Measurements from ENCODE around the gene PRKAR2A. TPM values are rescaled to one million over a fixed set of nuclear protein-coding genes. Genes with fewer than 3 reads are reported as not detected.
A peak's percentile ranks its signal among the peaks of the same experiment; 100 is the strongest.

Gene PRKAR2A
- total RNA-seq, 2 experiments from 2014 or later, result 18.5 to 21.7 TPM

DNA sequence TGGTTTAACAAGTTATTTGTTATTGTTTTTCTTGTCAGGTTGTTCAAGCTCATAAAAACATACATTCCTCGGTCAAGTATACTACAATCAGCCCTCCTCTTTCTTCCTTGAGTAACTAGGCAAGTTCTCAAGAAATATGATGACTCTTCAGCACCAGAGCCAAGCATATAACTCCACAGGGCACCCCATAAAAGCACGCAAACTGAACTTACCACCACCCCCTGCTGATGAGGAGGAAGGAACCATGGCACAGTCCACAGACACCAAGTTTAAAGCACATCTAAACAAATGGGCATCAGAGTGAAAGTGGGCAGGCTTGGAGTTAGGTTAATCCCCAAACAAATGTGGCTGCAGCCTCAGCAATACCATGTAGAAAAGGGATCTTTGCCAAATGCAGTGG lies 135.9 kb downstream of the PRKAR2A start:
- H3K4me3 Mint-ChIP-seq, result no peak overlapping the region
- no peaks in the 10 kb centered on the region for H3K9me3 Mint-ChIP-seq
- no peak for DNase-seq
- intact Hi-C loops (cut with micrococcal nuclease), result no loop called here
- H3K36me3 Mint-ChIP-seq (ENCODE audit: low read depth), result peaks cover 15% of the 10 kb centered on the region
- CTCF ChIA-PET, result no interaction called here
- no peak overlapping the region for H3K27ac Mint-ChIP-seq
- H3K4me1 Mint-ChIP-seq (ENCODE audit: low read depth), result peaks cover 61% of the 10 kb centered on the region
- no peaks in the 10 kb centered on the region for H3K27me3 Mint-ChIP-seq (ENCODE audit: low read depth)

DNA sequence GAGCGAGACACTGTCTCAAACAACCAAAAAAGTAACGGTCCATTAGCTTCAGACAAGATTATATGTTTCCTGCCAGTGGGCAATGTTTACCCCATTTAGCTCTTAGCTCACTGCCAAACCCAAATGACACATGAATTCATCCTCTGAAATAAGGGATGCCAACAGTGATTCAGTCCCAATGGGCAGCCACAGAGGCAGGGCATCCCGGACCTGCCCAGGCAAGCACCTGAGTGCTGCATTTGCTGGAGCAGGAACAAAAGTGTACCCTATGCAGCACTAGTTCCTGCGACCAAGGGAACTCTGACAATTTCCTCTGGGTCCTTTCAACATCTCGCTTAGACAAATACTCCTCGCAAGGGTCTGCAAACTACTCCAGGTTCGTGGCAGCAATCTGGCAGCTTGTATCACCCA lies 138.6 kb downstream of the PRKAR2A start:
- intact Hi-C loops (cut with micrococcal nuclease), result no loop called here
- Mint-ChIP-seq H3K27me3 (ENCODE audit: low read depth) (no peaks in the 10 kb centered on the region), H3K4me3 (no peak overlapping the region), H3K36me3 (ENCODE audit: low read depth) (peaks cover 14% of the 10 kb centered on the region), H3K4me1 (ENCODE audit: low read depth) (peaks cover 50% of the 10 kb centered on the region), H3K9me3 (no peaks in the 10 kb centered on the region), H3K27ac (peak overlapping the region; percentile 72)
- CTCF ChIA-PET, result interaction anchor here (1.0 to 1.4 kb wide), 2 partner anchors 21 to 25 kb away, joined by 3 read pairs; no protein-coding TSS in a partner anchor
- DNase-seq, result no peak

DNA sequence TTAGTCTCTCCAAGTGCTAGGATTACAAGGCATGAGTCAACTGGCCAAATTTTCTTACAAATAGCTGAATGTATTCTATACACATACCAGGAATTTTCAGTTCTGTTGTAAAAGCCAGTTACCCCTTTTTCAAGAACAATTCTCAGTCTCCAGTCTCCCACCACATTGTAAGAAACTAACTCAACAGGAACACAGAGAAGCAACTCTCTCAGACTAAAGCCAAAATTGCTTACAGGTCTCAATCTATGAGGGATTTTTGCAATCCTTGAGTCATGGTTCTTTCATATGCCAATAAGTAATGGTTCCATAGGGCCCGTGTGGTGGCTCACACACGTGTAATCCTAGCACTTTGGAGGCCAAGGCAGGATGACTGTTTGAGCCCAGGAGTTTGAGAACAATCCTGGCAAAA lies 139.2 kb downstream of the PRKAR2A start:
- CTCF ChIA-PET, result interaction anchor here (1.0 kb wide), 1 partner anchor 24 kb away, joined by 3 read pairs; no protein-coding TSS in a partner anchor
- Mint-ChIP-seq H3K36me3 (ENCODE audit: low read depth) (peaks cover 15% of the 10 kb centered on the region), H3K9me3 (no peaks in the 10 kb centered on the region), H3K27ac (peak overlapping the region; percentile 72), H3K4me1 (ENCODE audit: low read depth) (peaks cover 53% of the 10 kb centered on the region), H3K27me3 (ENCODE audit: low read depth) (no peaks in the 10 kb centered on the region), H3K4me3 (no peak overlapping the region)
- no peak for DNase-seq
- intact Hi-C loops (cut with micrococcal nuclease), result no loop called here

DNA sequence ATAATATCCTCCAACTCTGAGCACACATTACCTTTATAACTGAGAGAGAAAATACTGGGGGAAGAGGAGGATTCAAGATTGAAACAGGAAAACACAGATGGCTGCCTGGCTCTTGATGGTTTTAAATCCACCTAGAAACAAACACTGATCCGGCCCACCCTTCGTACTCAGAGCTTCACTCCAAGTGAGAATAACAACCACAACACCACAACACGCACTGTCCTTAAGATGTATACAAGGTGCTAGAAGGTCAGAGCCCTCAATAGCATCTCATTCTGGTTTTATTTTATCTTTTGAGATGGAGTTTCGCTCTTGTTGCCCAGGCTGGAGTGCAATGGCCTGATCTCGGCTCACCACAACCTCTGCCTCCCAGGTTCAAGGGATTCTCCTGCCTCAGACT lies 140.5 kb downstream of the PRKAR2A start:
- CTCF ChIA-PET, result no interaction called here
- Mint-ChIP-seq H3K4me1 (ENCODE audit: low read depth) (peaks cover 57% of the 10 kb centered on the region), H3K36me3 (ENCODE audit: low read depth) (peaks cover 15% of the 10 kb centered on the region), H3K4me3 (no peak overlapping the region), H3K27ac (no peak overlapping the region), H3K9me3 (no peaks in the 10 kb centered on the region), H3K27me3 (ENCODE audit: low read depth) (no peaks in the 10 kb centered on the region)
- intact Hi-C loops (cut with micrococcal nuclease), result no loop called here
- DNase-seq, result no peak

DNA sequence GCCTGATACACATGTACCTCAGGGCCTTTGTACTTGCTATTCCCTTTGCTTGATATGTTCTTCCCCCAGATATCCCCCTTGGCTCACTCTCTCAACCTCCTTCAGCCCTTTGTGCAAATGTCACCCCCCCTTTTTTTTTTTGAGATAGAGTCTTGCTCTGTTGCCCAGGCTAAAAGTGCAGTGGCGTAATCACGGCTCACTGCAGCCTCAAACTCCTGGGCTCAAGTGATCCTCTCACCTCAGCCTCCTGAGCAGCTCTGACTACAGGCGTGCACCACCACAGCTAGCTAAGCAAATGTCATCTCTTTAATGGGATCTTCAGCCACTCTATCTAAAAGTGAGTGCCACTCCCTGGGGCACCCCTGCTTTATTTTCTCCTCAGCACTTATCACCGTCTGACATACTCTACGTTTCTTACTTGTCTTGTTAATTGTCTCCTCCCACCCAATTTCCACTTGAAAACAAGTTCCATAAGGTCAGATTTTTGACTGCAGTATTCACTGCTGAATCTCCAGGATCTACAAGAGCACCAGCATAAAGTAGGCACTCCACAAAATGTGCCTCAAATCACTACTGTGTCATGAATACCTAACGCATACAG lies 145.3 kb downstream of the PRKAR2A start:
- no peaks in the 10 kb centered on the region for H3K9me3 Mint-ChIP-seq
- no peak overlapping the region for H3K4me3 Mint-ChIP-seq
- no peak overlapping the region for H3K27ac Mint-ChIP-seq
- no peaks in the 10 kb centered on the region for H3K27me3 Mint-ChIP-seq (ENCODE audit: low read depth)
- H3K36me3 Mint-ChIP-seq (ENCODE audit: low read depth), result peaks cover 11% of the 10 kb centered on the region
- CTCF ChIA-PET, result interaction anchor here (1.0 kb wide), 1 partner anchor 16 kb away, joined by 3 read pairs; no protein-coding TSS in a partner anchor
- peaks cover 34% of the 10 kb centered on the region for H3K4me1 Mint-ChIP-seq (ENCODE audit: low read depth)
- intact Hi-C loops (cut with micrococcal nuclease), result no loop called here
- no peak for DNase-seq

DNA sequence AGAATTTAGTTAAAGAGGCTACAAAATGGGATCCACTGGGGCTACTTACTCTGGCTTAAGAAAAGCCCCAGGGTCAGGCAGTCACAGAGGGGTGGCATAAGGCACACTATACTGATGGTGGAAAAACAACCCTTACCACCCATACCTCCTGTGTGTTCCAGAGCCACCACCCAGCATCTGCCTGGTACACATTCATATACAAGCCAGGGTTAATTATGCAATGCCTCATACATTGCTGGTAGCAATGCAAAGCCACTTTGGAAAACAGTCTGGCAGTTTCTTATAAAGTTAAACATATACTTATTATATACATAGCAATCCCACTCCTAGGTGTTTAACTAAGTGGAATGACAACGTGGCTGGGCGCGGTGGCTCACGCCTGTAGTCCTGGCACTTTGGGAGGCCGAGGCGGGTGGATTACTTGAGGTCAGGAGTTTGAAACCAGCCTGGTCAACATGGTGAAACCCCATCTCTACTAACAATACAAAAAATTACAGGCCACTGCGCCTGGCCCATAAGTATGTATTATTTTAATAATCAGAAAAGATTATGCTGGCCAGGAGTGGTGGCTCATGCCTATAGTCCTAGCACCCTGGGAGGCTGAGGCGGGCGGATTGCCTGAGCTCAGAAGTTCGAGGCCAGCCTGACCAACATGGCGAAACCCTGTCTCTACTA lies 146.8 kb downstream of the PRKAR2A start:
- H3K36me3 Mint-ChIP-seq (ENCODE audit: low read depth), result peaks cover 11% of the 10 kb centered on the region
- H3K27me3 Mint-ChIP-seq (ENCODE audit: low read depth), result no peaks in the 10 kb centered on the region
- no peak overlapping the region for H3K27ac Mint-ChIP-seq
- DNase-seq, result no peak
- peaks cover 37% of the 10 kb centered on the region for H3K4me1 Mint-ChIP-seq (ENCODE audit: low read depth)
- CTCF ChIA-PET, result interaction anchor here (2.6 kb wide), 1 partner anchor 14 kb away, joined by 9 read pairs; the partner anchor contains the start of gene NCKIPSD
- intact Hi-C loops (cut with micrococcal nuclease), result no loop called here
- no peak overlapping the region for H3K4me3 Mint-ChIP-seq
- no peaks in the 10 kb centered on the region for H3K9me3 Mint-ChIP-seq

DNA sequence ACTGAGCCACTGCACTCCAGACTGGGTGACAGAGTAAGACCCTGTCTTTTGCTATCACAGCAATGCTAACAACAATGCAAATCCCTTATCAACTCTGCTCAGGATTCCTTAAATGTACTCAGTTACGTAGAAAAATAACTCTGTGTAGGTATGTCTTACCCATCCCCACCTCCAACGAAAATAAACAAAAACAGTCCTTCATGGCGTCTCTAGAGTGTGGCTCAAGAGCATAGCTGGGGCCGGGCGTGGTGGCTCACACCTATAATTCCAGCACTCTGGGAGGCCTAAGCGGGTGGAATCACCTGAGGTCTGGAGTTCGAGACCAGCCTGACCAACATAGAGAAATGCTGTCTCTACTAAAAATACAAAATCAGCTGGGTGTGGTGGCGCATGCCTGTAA lies 148.8 kb downstream of the PRKAR2A start:
- H3K27me3 Mint-ChIP-seq (ENCODE audit: low read depth), result no peaks in the 10 kb centered on the region
- no peak overlapping the region for H3K27ac Mint-ChIP-seq
- intact Hi-C loops (cut with micrococcal nuclease), result no loop called here
- H3K4me3 Mint-ChIP-seq, result no peak overlapping the region
- peaks cover 13% of the 10 kb centered on the region for H3K36me3 Mint-ChIP-seq (ENCODE audit: low read depth)
- no peak for DNase-seq
- H3K9me3 Mint-ChIP-seq, result no peaks in the 10 kb centered on the region
- CTCF ChIA-PET, result interaction anchor here (1.1 to 2.6 kb wide), 2 partner anchors 12 to 197 kb away, joined by 3 to 9 read pairs; partner anchors contain the start of gene NCKIPSD
- H3K4me1 Mint-ChIP-seq (ENCODE audit: low read depth), result peaks cover 31% of the 10 kb centered on the region

DNA sequence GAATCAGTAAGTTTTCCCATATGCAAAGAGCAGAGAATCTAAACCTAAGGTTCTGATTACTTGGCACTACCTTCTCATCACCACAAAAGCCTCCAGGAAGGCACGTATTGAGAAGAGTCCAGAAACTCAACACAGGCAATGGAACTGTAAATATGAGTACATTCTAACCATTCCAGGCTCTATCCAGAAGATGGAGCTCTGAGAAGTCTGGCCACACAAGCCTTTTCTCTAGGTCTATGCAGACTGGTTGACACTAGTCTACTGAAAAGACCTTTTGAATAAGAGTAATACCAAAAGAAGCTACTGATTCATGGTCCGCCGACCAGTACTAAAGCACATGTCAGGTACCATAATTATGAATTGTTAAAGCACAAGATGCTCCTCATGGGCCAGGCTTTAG lies 149.7 kb downstream of the PRKAR2A start:
- H3K9me3 Mint-ChIP-seq, result no peaks in the 10 kb centered on the region
- intact Hi-C loops (cut with micrococcal nuclease), result no loop called here
- no peaks in the 10 kb centered on the region for H3K27me3 Mint-ChIP-seq (ENCODE audit: low read depth)
- H3K4me1 Mint-ChIP-seq (ENCODE audit: low read depth), result peaks cover 28% of the 10 kb centered on the region
- no peak for DNase-seq
- CTCF ChIA-PET, result interaction anchor here (2.6 to 3.1 kb wide), 2 partner anchors 11 to 12 kb away, joined by 9 to 11 read pairs; partner anchors contain the start of gene NCKIPSD
- H3K4me3 Mint-ChIP-seq, result no peak overlapping the region
- no peak overlapping the region for H3K27ac Mint-ChIP-seq
- H3K36me3 Mint-ChIP-seq (ENCODE audit: low read depth), result peaks cover 15% of the 10 kb centered on the region

DNA sequence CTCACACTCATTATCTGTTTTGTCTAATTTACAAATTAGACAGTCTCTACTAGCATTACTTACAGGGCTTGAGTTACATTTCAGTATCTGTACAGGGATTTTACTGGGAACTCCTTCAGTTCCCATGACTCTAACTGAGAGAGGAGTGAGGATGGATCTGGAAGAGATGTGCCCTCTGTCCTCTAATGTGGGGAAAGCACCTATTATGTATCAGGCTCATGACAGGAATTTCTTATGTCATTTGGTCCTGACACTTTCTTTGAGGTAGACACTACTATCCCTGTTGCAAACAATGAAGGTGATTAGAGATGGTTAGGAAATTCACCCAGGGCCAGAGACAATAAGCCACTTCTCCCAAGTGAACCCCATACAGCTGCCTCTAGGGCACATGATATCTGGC lies 151.1 kb downstream of the PRKAR2A start:
- Mint-ChIP-seq H3K27me3 (ENCODE audit: low read depth) (no peaks in the 10 kb centered on the region), H3K9me3 (no peaks in the 10 kb centered on the region), H3K36me3 (ENCODE audit: low read depth) (peaks cover 16% of the 10 kb centered on the region), H3K4me3 (no peak overlapping the region), H3K27ac (peak overlapping the region; percentile 31), H3K4me1 (ENCODE audit: low read depth) (peaks cover 20% of the 10 kb centered on the region)
- intact Hi-C loops (cut with micrococcal nuclease), result no loop called here
- DNase-seq, result no peak
- CTCF ChIA-PET, result interaction anchor here (3.1 kb wide), 1 partner anchor 10 kb away, joined by 11 read pairs; the partner anchor contains the start of gene NCKIPSD

Other genes with a start within 250 kb of the PRKAR2A start
- gene UQCRC1, start 238.2 kb downstream of the PRKAR2A start, total RNA-seq, result 100 to 1,000 TPM; 211 to 232 TPM
- not detected for gene TMEM89, start 226.1 kb downstream of the PRKAR2A start, total RNA-seq
- gene SLC26A6, start 212.4 kb downstream of the PRKAR2A start, total RNA-seq, result 10 to 100 TPM; 24.3 to 24.7 TPM
- 1 to 10 TPM; 4.9 to 5.1 TPM for gene CELSR3, start 185.0 kb downstream of the PRKAR2A start, total RNA-seq
- 10 to 100 TPM; 27.3 to 28.7 TPM for gene NCKIPSD, start 162.0 kb downstream of the PRKAR2A start, total RNA-seq
- 10 to 100 TPM; 64.3 to 68.3 TPM for gene IP6K2, start 130.7 kb downstream of the PRKAR2A start, total RNA-seq
- 10 to 100 TPM; 12.9 to 16.2 TPM for gene SLC25A20, start 51.0 kb upstream of the PRKAR2A start, total RNA-seq
- 10 to 100 TPM; 96.1 to 99.1 TPM for gene ARIH2, start 71.0 kb upstream of the PRKAR2A start, total RNA-seq
- 10 to 100 TPM; 20.2 to 21.7 TPM for gene P4HTM, start 142.4 kb upstream of the PRKAR2A start, total RNA-seq
- 100 to 1,000 TPM; 119 to 120 TPM for gene WDR6, start 159.5 kb upstream of the PRKAR2A start, total RNA-seq
- 10 to 100 TPM; 19.5 to 19.7 TPM for gene DALRD3, start 170.7 kb upstream of the PRKAR2A start, total RNA-seq
- 100 to 1,000 TPM; 113 to 115 TPM for gene NDUFAF3, start 174.2 kb upstream of the PRKAR2A start, total RNA-seq
- gene IMPDH2, start 181.5 kb upstream of the PRKAR2A start, total RNA-seq, result 100 to 1,000 TPM; 565 to 593 TPM
- gene QRICH1, start 246.2 kb upstream of the PRKAR2A start, total RNA-seq, result 100 to 1,000 TPM; 100 to 111 TPM